Stimulated activated naive CD8-positive, alpha-beta T cell treated with anti-CD3 and anti-CD28 coated beads, Interleukin-15, Interleukin-2, amounts not matched to agents 100 U/mL and 50 U/mL, for 24 hours (primary cell): ENCODE results near the gene CD38.
"Not testable (repeated sequence)": the region's sequence is repeated elsewhere in the genome, so short reads cannot be mapped to it uniquely, and the experiment has no call there.

Experiments used
- ATAC-seq: fragments of 150-1000 bp; cut with Tn5 transposase; one replicate; pipeline ENCODE4 v1.10.0; 2021
- DNase-seq: peaks from one replicate; pipeline ENCODE4 v3.0.0; 2021

The CD38 gene

GRCh38 chr4:15762460-15762859 is 15.7 kb upstream of the CD38 start:
- ATAC-seq, result not testable (repeated sequence)

GRCh38 chr4:15765391-15765790 is 12.7 kb upstream of the CD38 start:
- DNase-seq (no peak), ATAC-seq (no peak)

More at GRCh38 chr4:15762460-15762859, 15.7 kb upstream of the CD38 start:
- not testable (repeated sequence) for DNase-seq

- peak; percentile 45 for DNase-seq
Measured at GRCh38 chr4:15765910-15766697, 12.0 kb upstream of the CD38 start.

GRCh38 chr4:15766821-15767220 is 11.3 kb upstream of the CD38 start:
- ATAC-seq, result no peak
- DNase-seq, result no peak

More at GRCh38 chr4:15765910-15766697, 12.0 kb upstream of the CD38 start:
- peak; percentile 80 for ATAC-seq

GRCh38 chr4:15769202-15769601 is 8.9 kb upstream of the CD38 start:
- DNase-seq, result no peak
- ATAC-seq, result no peak

- ATAC-seq, result peak; percentile 87
Measured at GRCh38 chr4:15771216-15772058, 6.7 kb upstream of the CD38 start.

GRCh38 chr4:15774020-15774420 is 4.1 kb upstream of the CD38 start:
- DNase-seq, result no peak
- no peak for ATAC-seq

More at GRCh38 chr4:15771216-15772058, 6.7 kb upstream of the CD38 start:
- DNase-seq, result no peak

GRCh38 chr4:15776871-15777648 is 1.1 kb upstream of the CD38 start:
- no peak for DNase-seq
- ATAC-seq, result no peak

GRCh38 chr4:15777697-15778288 is 335 bp upstream of the CD38 start:
- DNase-seq, result no peak
- ATAC-seq, result no peak

- ATAC-seq (no peak), DNase-seq (no peak)
Measured at GRCh38 chr4:15779306-15779705, 1.2 kb downstream of the CD38 start.

- ATAC-seq, result no peak
Measured at GRCh38 chr4:15779809-15780208, 1.7 kb downstream of the CD38 start.

GRCh38 chr4:15781427-15782095 is 3.4 kb downstream of the CD38 start:
- peak; percentile 7 for ATAC-seq
- DNase-seq, result no peak

More at GRCh38 chr4:15779809-15780208, 1.7 kb downstream of the CD38 start:
- no peak for DNase-seq

GRCh38 chr4:15783676-15784075 is 5.5 kb downstream of the CD38 start:
- ATAC-seq, result no peak
- DNase-seq, result no peak

- DNase-seq (no peak), ATAC-seq (no peak)
Measured at GRCh38 chr4:15784959-15785634, 7.0 kb downstream of the CD38 start.

- no peak for ATAC-seq
- DNase-seq, result no peak
Measured at GRCh38 chr4:15786743-15787142, 8.6 kb downstream of the CD38 start.

GRCh38 chr4:15792974-15793373 is 14.8 kb downstream of the CD38 start:
- ATAC-seq, result no peak
- no peak for DNase-seq

GRCh38 chr4:15793506-15794363 is 15.6 kb downstream of the CD38 start:
- ATAC-seq (no peak), DNase-seq (no peak)

GRCh38 chr4:15794426-15794825 is 16.3 kb downstream of the CD38 start:
- no peak for ATAC-seq

GRCh38 chr4:15794905-15795304 is 16.8 kb downstream of the CD38 start:
- DNase-seq, result no peak
- peak; percentile 85 for ATAC-seq

More at GRCh38 chr4:15794426-15794825, 16.3 kb downstream of the CD38 start:
- DNase-seq, result no peak

- ATAC-seq (no peak), DNase-seq (no peak)
Measured at GRCh38 chr4:15797320-15797719, 19.2 kb downstream of the CD38 start.
